Activated CD4-positive, alpha-beta T cell treated with anti-CD3 and anti-CD28 coated beads, Interleukin-10, Interleukin-2, amounts not matched to agents 100 ng/mL and 50 ng/mL, durations not matched to agents 16 hours and 8 hours (primary cell): ENCODE results near the gene PRX.
"Not testable (repeated sequence)": the region's sequence is repeated elsewhere in the genome, so short reads cannot be mapped to it uniquely, and the experiment has no call there.

Experiments
- DNase-seq: peaks from one replicate; pipeline ENCODE4 v3.0.0-alpha.2; 2020

The PRX gene

GRCh38 chr19:40411958-40412499 is 1.1 kb downstream of the PRX start:
- no peak for DNase-seq

- DNase-seq: no peak
Observed at GRCh38 chr19:40411125-40411842, 1.9 kb downstream of the PRX start.

GRCh38 chr19:40410030-40410389 is 3.2 kb downstream of the PRX start:
- DNase-seq: no peak

- DNase-seq: not testable (repeated sequence)
Observed at GRCh38 chr19:40408598-40408925, 4.6 kb downstream of the PRX start.

GRCh38 chr19:40407714-40408597 is 5.2 kb downstream of the PRX start:
- no peak for DNase-seq

GRCh38 chr19:40403262-40403984 is 9.8 kb downstream of the PRX start:
- peak; percentile 94 for DNase-seq

GRCh38 chr19:40400559-40400958 is 12.6 kb downstream of the PRX start:
- no peak for DNase-seq

GRCh38 chr19:40398417-40399131 is 14.6 kb downstream of the PRX start:
- peak; percentile 70 for DNase-seq

GRCh38 chr19:40397568-40397906 is 15.6 kb downstream of the PRX start:
- DNase-seq: no peak

GRCh38 chr19:40396886-40397567 is 16.2 kb downstream of the PRX start:
- no peak for DNase-seq

GRCh38 chr19:40395956-40396355 is 17.2 kb downstream of the PRX start:
- no peak for DNase-seq

GRCh38 chr19:40394816-40395210 is 18.4 kb downstream of the PRX start:
- DNase-seq: no peak

- DNase-seq: no peak
Observed at GRCh38 chr19:40393894-40394815, 19.0 kb downstream of the PRX start.

GRCh38 chr19:40392894-40393517 is 20.2 kb downstream of the PRX start:
- DNase-seq: no peak

GRCh38 chr19:40392123-40392522 is 21.1 kb downstream of the PRX start:
- no peak for DNase-seq

GRCh38 chr19:40390084-40390742 is 23.0 kb downstream of the PRX start, which contains the start of gene HIPK4:
TSS of gene HIPK4 (minus strand) at chr19:40390181. CDS start at chr19:40389902, 279 bp downstream.
- DNase-seq: no peak

GRCh38 chr19:40389404-40390083 is 23.6 kb downstream of the PRX start:
- DNase-seq: no peak

- DNase-seq: no peak
Observed at GRCh38 chr19:40388481-40388880, 24.7 kb downstream of the PRX start.

GRCh38 chr19:40387155-40387554 is 26.0 kb downstream of the PRX start:
- DNase-seq: no peak
